Measurements from ENCODE around the gene CRAT.
"Not testable (repeated sequence)": the region's sequence is repeated elsewhere in the genome, so short reads cannot be mapped to it uniquely, and the experiment has no call there.

The CRAT gene

DNA sequence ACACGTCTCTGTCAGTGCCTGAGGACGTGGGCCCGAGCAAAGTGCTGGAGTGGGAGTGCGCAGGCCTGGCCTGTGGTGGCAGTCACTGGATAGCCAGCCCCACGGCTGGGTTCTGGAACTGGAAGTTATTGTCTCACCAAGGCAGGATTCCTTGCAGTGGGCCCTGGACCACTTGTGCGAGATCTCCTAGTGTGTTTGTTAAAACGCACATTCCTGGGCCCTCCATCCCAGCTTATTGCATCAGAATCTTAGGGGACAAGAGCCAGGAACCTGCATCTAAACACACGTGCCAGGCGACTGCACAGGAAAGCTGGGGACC, 27.5 kb upstream of the CRAT start:
- DNase-seq, result no peak

DNA sequence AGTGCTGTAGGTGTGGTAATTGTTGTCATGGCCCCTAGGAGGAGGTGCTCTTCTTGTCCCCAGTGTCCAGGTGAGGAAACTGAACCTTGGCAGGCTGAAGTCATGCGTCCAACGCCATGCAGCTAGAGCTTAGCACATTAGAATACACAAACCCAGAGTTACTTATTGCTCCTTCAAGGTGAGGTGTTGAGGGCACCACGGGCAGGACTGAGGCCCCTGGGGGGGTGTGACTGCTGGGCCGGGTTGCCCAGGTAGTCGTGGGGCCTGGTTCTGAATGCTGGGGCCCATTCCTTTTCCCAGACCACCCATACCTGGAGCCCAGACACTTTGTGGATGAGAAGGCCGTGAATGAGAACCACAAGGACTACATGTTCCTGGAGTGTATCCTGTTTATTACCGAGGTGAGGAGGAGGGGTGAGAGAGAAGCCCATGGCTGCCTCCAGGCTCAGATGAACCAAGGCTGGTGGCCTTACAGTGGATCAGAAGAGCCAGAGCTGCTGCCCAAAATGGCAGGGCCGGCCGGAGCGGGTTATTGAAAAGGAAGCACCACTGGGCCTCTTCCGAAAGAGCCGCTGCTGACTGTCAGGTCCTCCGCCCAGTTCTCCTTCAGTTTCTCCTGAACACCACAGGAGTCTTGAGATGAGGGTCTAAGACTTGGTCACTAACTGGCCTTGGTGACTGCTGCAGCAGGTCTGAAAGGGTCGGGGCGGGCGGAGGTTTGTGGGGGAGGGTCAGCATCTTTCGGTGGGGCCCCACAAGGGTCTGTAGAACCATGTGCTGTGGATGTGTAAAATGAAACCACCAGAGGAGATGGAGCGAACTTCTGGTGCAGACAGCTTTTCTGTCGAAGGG, 26.9 kb upstream of the CRAT start:
- DNase-seq, result no peak

DNA sequence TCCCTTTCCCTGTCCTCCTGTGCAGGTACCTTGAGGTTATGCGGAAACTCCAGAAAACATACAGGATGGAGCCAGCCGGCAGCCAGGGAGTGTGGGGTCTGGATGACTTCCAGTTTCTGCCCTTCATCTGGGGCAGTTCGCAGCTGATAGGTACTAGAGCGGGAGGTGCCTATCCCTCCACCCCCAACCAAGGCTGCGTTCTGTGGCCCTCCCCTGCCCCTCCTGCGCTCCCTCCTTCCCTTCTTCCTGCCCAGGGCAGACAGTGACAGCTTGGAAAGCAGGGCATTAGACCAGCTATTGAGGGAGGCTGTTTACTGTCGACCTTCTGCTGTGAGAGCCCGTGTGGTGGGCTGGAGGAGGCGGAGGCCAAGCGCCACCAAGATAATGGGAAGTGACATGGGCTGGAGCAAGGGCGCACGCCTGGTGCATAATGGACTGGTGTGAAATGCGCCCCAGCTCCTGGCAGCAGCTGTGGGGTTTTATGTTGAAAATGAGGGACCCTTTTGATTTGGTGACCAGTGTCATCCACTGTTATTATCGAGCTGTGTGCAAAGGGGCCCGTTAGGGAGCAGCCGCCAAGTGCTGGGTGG, 25.9 kb upstream of the CRAT start:
- no peak for DNase-seq

DNA sequence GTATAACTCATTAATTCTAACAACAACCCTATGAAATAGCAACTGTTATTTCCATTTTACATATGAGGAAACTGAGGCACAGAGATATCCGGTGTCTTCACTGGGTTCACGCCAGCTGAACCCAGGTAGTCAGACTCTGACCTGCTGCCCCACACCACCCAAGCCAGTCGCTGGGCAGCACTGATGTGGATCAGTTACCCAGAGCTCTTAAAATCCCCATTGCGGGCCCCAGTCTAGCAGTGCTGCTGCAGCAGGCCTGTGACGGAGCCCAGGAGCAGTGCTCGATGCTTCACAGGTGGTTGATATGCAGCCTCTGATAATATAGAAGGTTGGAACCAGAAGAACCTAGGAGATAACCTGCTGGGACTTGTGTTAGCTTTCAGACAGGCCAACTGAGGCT, 24.9 kb upstream of the CRAT start:
- no peak for DNase-seq

DNA sequence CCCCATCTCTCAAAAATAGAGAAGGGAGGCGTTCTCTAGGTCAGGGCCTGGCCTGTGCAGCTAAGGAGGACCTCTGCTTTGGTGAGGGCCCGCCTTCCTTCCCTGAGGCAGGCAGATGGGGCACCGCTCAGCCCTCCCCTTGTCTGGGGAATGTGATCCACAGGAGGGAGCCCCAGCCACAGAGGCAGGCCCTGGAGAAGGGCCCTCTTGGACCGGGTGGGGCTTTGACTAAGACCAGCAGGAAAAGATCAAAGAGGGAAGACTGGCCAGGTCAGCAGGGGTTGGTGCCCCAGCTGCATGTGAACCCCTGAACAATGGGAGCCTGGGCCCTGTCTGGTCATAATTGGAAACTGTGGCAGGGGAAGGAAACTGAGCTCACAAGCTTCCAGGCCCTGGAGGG, 22.5 kb upstream of the CRAT start:
- no peak for DNase-seq

DNA sequence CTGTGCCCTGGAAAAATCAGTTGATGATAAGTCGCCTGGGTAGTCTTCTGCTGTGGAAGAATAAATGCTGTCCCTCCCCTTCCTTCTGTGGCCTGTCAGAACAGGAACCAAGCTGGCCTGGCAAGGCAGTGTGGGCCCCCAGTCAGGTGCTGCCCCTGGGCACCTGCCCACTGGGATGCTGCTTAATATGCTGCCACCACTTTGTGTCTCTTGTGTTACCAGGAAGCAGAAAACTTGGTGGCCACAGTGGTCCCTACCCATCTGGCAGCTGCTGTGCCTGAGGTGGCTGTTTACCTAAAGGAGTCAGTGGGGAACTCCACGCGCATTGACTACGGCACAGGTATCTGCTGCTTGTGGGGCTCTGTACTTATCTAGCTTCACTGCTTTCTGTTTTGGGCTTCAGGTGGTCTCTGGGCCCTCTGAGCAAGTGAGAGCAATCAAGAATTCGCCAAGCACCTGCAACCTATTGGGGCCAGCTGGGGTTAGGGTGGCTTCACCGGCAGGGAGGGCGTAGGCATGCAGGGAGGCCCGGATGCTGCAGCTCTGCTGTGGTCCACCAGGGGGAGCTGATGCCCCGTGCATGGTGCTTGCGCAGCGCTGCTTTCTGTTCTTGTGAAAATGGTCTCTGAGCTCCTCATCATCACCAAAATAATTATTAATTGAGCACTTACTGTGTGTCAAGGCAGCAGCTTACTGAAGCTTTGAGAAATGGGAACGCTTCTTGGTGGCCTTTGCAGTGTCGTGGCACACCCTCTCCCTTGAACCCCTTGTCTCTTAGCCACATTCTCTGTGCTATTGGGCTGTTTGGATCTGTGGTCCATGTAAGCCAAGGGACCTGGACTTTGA, 20.9 kb upstream of the CRAT start:
- DNase-seq, result peak; percentile 56

DNA sequence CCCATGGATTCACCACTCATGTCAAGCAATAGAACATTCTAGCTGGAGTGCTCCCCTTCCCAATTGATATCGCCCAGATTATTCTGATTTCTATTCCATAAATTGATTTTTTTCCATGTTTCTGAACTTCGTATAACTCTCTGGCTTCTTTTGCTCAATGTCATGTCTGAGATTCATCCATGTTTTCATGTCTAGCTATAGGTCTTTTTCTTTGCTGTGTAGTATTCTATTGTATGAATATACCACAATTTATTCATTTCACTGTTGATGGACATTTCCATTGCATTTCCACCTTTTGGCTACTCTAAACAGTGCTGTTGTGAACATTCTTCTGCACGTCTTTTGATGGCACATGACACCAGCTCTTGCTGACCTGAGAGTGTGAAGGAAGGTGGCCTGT, 20.2 kb upstream of the CRAT start:
- DNase-seq, result no peak

DNA sequence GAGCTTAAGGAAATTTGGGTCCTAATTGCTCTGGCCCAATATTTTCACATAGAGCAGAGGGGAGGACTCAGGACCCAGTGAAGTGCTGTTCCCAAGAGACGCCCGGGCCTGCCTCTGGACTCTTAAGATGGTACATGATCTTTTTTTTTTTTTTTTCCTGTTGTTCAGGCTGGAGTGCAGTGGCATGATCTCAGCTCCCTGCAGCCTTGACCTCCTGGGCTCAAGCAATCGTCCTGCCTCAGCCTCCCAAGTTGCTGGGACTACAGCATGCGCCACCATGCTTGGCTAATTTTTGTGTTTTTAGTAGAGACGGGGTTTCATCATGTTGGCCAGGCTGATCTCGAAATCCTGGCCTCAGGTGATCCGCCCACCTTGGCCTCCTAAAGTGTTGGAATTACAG, 19.7 kb upstream of the CRAT start:
- not testable (repeated sequence) for DNase-seq

DNA sequence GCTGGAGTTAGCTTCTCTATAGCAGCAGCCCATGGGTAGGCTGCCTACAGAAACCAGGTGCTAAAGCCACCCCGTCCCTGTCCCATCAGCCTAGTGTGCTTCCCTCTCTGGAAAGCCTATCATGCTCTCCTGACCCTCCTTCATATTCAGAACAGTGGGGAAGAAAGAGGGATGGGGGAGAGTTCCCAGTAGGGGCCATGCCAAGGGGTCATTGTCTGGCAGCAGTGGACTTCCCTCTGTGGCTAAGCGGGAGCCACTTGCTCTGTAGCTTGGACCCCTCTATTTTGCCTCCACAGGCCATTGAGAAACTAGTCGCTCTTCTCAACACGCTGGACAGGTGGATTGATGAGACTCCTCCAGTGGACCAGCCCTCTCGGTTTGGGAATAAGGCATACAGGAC, 18.1 kb upstream of the CRAT start:
- DNase-seq, result no peak

DNA sequence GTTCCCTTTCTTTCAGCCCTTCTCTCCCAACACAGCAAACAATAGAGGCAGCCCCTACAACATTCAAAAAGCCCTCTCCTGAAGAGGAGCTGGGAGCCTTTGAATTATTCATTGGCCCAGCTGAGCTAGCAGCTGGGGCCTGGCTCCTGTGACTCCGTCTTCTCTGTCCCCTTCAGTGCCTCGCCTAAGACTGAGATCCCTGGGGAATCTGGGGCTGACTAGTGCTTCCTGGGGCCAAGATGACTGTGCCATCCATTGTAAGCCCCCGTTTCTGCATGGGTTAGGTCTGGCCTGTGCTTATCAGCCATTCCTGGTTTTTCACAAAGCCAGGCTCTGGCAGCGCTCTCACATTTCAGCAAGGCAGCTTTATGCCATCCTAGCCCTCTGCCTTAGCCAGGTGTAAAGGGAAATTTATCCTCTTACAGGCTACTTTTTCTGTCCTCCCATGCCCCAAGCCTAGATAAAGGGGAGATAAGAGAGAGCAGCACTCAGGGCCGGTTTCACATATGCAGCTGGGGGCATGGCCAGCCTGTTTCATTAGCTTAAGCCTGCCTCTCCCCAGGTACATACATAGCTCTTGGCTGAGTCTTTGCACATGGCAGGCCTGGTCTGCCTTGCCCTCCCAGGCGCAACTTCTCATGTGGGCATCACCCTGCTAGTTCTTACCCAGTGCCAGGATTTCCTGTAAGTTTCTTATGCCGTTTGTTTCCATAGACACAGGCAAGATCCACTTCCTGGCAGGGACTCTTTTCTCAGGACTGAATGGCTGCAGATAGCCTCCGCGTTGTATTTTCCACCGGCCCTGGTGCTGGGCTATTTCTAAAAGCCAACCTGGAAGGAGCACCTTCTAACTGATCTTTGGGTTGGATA, 16.4 kb upstream of the CRAT start:
- DNase-seq, result no peak

DNA sequence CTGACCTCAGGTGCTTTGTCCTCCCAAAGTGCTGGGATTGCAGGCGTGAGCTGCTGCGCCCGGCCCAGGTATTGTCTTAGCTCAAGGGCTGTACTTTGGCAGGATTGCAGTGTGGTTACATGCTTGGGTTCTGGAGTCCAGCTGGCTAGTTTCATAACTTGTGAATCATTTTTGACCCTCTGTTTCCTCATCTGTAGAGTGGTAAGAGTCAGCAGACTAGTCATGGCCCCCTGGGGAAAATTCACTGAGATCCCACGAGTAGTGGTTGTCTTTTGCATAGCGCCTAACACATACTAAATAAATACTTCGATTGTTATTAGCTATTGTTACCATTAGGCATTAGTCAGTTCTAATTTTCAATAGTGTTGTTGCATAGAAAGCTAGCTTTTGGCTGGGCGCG, 14.9 kb upstream of the CRAT start:
- peak; percentile 72 for DNase-seq

DNA sequence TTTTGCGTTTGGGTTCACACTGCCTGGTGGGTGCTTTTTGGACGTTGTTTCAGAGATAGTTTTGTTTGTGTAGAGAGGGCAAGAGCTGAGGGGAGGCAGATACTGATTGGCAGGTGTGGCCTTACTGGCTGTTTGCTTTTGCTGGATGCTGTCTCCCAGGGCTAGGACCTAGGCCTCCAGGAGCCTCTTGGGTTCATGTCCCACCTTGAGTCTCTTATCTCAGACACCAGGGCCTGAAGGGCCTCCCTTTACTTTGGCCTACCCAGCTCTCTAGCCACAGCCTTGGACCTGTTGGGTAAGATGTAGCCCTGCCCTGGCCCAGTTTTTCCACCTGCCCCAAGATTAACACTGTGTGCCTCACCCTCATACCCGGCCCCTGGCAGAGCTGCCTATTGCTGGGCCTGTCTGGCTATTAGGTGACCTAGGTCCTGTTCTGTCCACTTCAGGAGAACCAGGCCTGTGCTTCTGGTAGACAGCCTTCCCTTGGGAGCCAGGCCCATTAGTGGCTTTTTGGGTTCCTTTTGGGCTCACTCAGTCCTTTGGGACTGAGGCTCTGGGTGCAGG, 14.0 kb upstream of the CRAT start:
- no peak for DNase-seq

DNA sequence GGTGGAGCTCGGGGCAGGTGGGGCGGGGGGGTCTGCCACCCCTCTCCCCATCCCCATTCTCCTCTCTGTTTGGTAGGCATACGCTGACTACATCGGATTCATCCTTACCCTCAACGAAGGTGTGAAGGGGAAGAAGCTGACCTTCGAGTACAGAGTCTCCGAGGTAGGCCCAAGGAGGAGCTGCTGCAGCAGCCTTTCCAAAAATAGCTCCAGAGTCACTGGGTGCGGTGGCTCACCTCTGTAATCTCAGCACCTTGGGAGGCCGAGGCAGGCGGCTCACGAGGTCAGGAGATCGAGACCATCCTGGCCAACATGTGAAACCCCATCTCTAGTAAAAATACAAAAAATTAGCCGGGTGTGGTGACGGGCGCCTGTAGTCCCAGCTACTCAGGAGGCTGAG, 12.4 kb upstream of the CRAT start:
- not testable (repeated sequence) for DNase-seq

DNA sequence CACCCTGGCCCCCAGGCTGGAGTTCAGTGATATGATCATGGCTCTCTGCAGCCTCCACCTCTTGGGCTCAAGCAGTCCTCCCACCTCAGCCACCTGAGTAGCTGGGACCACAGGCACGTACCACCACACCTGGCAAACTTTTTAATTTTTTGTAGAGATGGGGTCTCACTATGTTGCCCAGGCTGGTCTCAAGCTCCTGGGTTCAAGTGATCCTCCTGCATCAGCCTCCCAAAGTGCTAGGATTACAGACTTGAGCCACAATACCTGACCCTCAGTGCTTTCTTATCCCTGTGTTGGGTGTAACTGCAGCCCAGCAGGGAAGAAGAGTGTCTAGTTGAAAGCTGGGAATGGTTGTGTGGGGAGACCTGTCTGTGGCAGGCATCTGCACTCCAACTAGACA, 11.5 kb upstream of the CRAT start:
- DNase-seq, result no peak

DNA sequence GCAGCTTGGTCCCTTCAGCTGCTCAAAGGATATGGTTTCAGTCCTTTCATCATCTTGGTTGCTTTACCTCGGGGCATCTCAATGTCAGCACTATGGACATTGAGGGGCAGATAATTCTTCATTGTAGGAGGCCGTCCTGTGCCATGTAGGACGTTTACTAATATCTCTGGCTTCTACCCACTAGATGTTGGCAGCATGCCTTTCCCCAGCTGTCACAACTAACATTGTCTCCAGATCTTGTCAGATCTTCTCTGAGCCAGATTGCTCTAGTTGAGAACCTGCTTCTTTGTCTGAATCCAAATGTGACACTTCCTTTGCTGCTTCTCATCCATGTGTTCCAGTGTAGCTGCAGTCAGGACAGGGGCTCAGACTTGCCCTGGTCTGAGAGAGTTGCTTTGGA, 10.9 kb upstream of the CRAT start:
- no peak for DNase-seq

DNA sequence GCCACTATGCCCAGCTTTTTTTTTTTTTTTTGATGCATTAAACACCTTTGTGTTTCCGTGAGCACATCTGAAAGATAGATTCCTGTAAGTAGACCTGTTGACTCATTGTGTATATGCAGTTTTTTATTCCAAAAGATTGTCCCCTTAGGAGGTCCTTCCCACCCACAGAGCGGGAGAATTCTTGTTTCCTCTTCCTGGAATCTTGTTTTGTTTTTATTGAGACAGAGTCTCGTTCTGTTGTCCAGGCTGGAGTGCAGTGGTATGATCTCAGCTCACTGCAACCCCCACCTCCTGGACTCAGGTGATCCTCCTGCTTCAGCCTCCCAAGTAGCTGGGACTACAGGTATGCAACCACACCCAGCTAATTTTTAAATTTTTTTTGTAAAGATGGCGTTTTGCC, 8.2 kb upstream of the CRAT start:
- no peak for DNase-seq

DNA sequence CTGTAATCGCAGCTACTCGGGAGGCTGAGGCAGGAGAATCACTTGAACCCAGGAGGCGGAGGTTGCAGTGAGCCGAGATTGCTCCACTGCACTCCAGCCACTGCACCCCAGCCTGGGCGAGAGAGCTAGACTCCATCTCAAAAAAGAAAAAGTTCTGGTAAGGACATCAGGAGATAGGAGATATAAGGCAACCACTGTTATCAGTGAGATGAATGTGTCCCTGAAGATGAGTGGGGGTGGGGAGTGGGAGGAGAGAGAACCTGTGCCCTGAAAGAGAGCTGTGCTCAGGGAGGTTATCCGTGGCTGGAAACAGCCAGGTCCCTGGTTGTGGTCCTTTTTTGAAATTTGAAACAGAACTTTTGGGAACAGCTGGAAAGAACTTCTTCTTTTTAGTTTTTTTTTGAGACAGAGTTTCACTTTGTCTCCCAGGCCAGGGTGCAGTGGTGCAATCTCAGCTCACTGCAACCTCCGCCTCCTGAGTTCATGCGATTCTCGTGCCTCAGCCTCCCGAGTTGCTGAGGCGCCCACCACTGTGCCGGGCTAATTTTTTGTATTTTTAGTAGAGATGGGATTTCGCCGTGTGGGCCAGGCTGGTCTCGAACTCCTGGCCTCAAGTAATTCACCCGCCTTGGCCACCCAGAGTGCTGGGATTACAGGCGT, 3.2 kb upstream of the CRAT start:
- DNase-seq, result peak; percentile 85

DNA sequence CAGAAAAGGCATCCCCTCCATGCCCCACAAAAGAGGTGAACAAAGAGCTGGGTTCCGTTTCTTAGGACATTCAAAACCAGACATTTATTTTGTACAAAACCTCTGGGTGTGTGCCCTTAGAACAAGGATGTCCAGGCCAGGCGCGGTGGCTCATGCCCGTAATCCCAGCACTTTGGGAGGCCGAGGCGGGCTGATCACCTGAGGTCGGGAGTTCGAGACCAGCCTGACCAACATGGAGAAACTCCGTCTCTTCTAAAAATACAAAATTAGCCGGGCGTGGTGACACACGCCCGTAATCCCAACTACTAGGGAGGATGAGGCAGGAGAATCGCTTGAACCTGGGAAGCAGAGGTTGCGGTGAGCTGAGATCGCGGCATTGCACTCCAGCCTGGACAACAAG, 1.9 kb upstream of the CRAT start:
- not testable (repeated sequence) for DNase-seq

DNA sequence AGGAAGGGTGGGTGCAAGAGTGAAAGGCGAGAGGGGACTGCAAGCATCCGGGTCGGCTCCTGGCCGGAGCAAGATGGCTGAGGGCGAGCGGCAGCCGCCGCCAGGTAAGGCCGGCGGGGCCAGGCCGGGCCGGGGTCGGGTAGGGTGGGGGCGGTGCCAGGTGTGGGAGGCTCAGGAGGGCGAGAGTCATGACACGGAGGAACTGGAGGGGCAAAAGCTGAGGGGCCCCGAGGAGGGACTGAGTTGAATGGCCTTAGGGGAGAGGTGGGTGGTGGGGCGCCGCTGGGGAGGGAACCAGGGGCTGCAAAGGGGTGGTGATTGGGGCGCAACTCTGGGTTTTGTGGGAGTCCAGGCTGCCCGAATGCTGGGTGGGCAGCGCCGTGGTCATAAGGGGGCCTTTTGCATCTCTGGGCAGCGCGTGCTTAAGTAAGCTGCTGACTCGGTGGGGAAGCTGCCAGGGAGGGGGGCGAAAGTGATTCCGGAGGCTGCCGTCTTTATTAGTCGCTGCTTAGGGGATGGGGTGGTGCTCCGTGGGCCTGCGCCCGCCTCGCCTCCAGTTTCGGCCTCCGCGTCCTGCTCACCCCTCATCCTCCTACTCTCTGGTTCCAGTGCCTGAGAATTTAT, 1.0 kb upstream of the CRAT start:
- no peak for DNase-seq

DNA sequence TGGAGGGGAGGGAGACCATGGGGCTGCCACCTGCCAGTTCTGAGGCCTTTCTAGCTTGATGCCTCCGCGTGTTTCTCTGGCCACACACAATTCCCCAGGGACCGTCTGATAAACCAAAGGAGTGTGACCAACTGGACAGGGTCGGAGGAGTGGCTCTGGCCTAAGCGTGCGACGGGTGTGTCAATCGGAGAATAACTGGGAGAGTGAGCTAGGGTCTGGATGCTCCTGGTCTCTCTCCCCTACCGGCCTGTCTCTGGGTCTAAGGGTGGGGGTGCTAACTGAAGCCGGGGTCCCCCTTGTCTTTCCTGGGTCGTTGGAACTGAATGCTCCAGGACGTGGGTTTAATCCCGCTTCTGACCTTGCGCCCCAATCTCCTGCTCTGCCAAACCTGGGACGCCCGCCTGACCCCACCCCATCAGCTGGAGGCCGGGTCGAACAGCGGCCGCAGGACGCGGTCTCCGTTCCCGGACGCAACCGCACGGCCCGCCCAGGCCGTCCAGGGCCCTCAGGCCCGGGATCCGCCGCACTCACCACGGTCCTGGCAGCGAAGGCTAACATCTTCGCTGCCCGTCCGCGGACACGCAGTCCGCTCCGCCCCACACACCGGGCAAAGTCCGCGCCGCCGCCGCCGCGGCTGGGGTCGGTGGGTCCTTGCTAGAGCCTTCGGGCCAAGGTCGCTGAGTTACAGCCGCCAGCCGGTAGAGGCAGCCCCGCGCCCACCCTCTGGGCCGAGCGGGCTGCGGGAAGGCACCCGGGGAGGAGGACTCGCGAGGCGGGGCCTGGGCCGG, 447 bp downstream of the CRAT start:
- no peak for DNase-seq

DNA sequence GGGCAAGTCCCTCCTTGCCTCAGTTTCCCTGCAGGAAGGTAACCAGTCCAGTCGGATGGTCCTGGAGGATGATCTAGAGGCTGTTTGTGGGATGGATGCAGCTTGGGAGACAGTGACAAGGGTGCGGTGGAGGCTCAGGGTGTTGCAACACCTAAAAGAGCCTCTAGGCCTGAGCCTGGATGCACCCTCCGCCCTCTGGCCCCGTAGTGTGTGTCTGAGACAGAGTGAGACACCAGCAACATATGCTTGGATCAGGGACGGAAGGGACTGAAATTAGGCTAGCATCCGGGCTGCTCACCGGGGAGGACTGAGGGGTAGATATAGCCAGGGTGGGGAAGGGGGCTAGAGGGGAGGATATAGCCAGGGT, 1.1 kb downstream of the CRAT start:
- peak; percentile 75 for DNase-seq
